Stomach (tissue), 9 donors: ENCODE measurements around the gene RGS7. TPM values are rescaled to one million over a fixed set of nuclear protein-coding genes. Genes with fewer than 3 reads are reported as not detected.

Experiments used
- DNase-seq, 2 donors: peaks; one replicate each; pipeline versions ENCODE4 v3.0.0 to v3.0.0-alpha.2; 2013 to 2019
- H3K27ac ChIP-seq, 5 donors: fragments of 200-600 bp in 4 of 5; sonication (generic) in 4 of 5; one replicate each; pipeline ENCODE4 v1.5.1; 2013 to 2019; ENCODE audit warnings: mild to moderate bottlenecking in 1 of 5, moderate library complexity in 1 of 5
- H3K27me3 ChIP-seq, 3 donors: fragments of 200-600 bp; sonication (generic); one replicate each; pipeline ENCODE4 v1.5.1; 2017 to 2019; ENCODE audit warnings: mixed run types in 1 of 3
- H3K36me3 ChIP-seq, 4 donors: fragments of 200-600 bp; sonication (generic); 1 replicate in 3 of 4; 2 replicates in 1 of 4; pipeline ENCODE4 v1.5.1; 2016 to 2019
- H3K4me1 ChIP-seq, 4 donors: fragments of 200-600 bp; sonication (generic); one replicate each; pipeline ENCODE4 v1.5.1; 2016 to 2019
- H3K4me3 ChIP-seq, 4 donors: fragments of 200-600 bp; sonication (generic) in 3 of 4; one replicate each; pipeline ENCODE4 v1.5.1; 2016 to 2019; ENCODE audit warnings: mild to moderate bottlenecking in 1 of 4
- H3K9me3 ChIP-seq, 4 donors: fragments of 200-600 bp; sonication (generic); one replicate each; pipeline ENCODE4 v1.5.1; 2016 to 2019
- CTCF ChIP-seq, 7 experiments: fragments of 450-650 bp in 4 of 7; fragments of 200-600 bp in 3 of 7; sonication (generic) in 3 of 7; IDR thresholded peaks; one replicate each; pipeline ENCODE4 v1.5.1; 2016 to 2019; ENCODE audit warnings: antibody characterized with exemption in 7 of 7, control low read depth in 2 of 7, mild to moderate bottlenecking in 1 of 7
- EP300 ChIP-seq: sonication (generic); formaldehyde crosslinking; IDR thresholded peaks from one replicate; pipeline ENCODE4 v1.6.1; 2017; ENCODE audit warnings: antibody characterized with exemption
- POLR2A ChIP-seq, 4 donors: fragments of 450-650 bp; IDR thresholded peaks; one replicate each; pipeline ENCODE4 v1.6.1; 2016; ENCODE audit warnings: antibody characterized with exemption in 4 of 4, control low read depth in 2 of 4, mild to moderate bottlenecking in 1 of 4, moderate library complexity in 1 of 4
- POLR2AphosphoS5 ChIP-seq, 3 donors: sonication (generic); formaldehyde crosslinking; IDR thresholded peaks; one replicate each; pipeline ENCODE4 v1.6.1; 2016; ENCODE audit warnings: antibody characterized with exemption in 3 of 3
- WGBS, 5 donors: extraction: QIAGEN DNeasy Blood & Tissue Kit in 3 of 5; methylation state at CpG; one replicate each; pipeline versions ENCODE4 v1.1.5 to v1.1.7; 2013 to 2018; 5-methylcytosine and 5-hydroxymethylcytosine counted together
- intact Hi-C: fragments of 100-400 bp; cut with DNase I; formaldehyde crosslinking; loops from one replicate; pipeline ENCODE4 v1.15.1; 2023; ENCODE audit warnings: low total_unique reads
- polyA plus RNA-seq, 3 donors: library from polyadenylated mRNA; stranded (reverse); fragments of 200-250 nt; gene quantifications; one replicate each; pipeline ENCODE4 v1.2.3, GENCODE V29; 2013
- total RNA-seq, 5 donors: library from RNA; depleted of rRNA; stranded (reverse); fragments of >200 nt; gene quantifications; one replicate each; pipeline versions ENCODE4 v1.1.0 to v1.2.3, GENCODE V29; 2014 to 2016
- donor health status: healthy with polysubstance abuse.
- donor health status: Bipolar disorder and iron deficiency.
- donor health status: healthy.

RGS7 gene
- total and polyA plus RNA-seq, 8 donors = 0.23 to 2.9 (median 1.9) TPM; not detected in 2

- H3K27me3 ChIP-seq = no peaks in the 10 kb centered on the region
- 81 to 88% (median 87%) methylated on average over 3 of the region's 3 CpGs for WGBS, 5 donors
- no peaks in the 10 kb centered on the region for H3K4me1 ChIP-seq
- DNase-seq = no peak
- no peak overlapping the region for H3K27ac ChIP-seq
- intact Hi-C loops = no loop called here
- no peak overlapping the region for H3K4me3 ChIP-seq
- H3K9me3 ChIP-seq = no peaks in the 10 kb centered on the region
- TF ChIP-seq POLR2A (IDR thresholded peaks at IDR 0.05) (no peak), EP300 (no peak), POLR2AphosphoS5 (IDR thresholded peaks at IDR 0.05) (no peak)
- no peaks in the 10 kb centered on the region for H3K36me3 ChIP-seq
These were observed 295.9 kb downstream of the RGS7 start for GRCh38 chr1:241061062-241061461.

DNA sequence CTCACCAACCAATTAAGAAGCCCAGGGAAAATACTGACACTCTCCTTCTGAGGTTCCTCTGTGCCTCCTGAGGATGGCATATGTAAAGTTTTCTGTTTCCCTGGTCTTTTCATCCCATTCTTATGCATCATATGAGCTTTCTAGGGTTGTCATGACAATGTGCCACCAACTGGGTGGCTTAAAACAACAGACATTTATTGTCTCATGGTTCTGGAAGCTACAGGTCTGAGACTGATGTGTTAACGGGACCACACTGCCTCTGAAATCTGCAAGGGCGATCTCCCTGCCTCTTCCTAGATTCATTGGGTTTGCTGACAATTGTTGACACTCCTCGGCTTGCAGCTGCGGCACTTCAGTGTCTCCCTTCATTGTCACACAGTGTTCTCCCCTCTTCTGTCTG, 308.4 kb downstream of the RGS7 start:
- Histone ChIP-seq H3K27ac (no peak overlapping the region), H3K4me3 (no peak overlapping the region), H3K27me3 (no peaks in the 10 kb centered on the region), H3K36me3 (no peaks in the 10 kb centered on the region), H3K4me1 (no peaks in the 10 kb centered on the region), H3K9me3 (no peaks in the 10 kb centered on the region)
- intact Hi-C loops = no loop called here
- WGBS, 5 donors = 73 to 84% (median 74%) methylated on average over 4 of the region's 4 CpGs
- no peak for DNase-seq
- TF ChIP-seq CTCF (IDR thresholded peaks at IDR 0.05) (no peak), POLR2A (IDR thresholded peaks at IDR 0.05) (no peak), POLR2AphosphoS5 (IDR thresholded peaks at IDR 0.05) (no peak), EP300 (no peak)

GRCh38 chr1:241045659-241046058, 311.3 kb downstream of the RGS7 start:
- Histone ChIP-seq H3K27me3 (no peaks in the 10 kb centered on the region), H3K36me3 (no peaks in the 10 kb centered on the region), H3K4me1 (no peaks in the 10 kb centered on the region), H3K4me3 (no peak overlapping the region), H3K27ac (no peak overlapping the region), H3K9me3 (no peaks in the 10 kb centered on the region)
- no peak for DNase-seq
- WGBS, 5 donors = 79 to 100% (median 92%) methylated on average over 2 of the region's 2 CpGs
- TF ChIP-seq CTCF (IDR thresholded peaks at IDR 0.05) = no peak
- no peak for TF ChIP-seq POLR2A (IDR thresholded peaks at IDR 0.05)
- TF ChIP-seq POLR2AphosphoS5 (IDR thresholded peaks at IDR 0.05) = no peak
- TF ChIP-seq EP300 = no peak
- intact Hi-C loops = no loop called here

DNA sequence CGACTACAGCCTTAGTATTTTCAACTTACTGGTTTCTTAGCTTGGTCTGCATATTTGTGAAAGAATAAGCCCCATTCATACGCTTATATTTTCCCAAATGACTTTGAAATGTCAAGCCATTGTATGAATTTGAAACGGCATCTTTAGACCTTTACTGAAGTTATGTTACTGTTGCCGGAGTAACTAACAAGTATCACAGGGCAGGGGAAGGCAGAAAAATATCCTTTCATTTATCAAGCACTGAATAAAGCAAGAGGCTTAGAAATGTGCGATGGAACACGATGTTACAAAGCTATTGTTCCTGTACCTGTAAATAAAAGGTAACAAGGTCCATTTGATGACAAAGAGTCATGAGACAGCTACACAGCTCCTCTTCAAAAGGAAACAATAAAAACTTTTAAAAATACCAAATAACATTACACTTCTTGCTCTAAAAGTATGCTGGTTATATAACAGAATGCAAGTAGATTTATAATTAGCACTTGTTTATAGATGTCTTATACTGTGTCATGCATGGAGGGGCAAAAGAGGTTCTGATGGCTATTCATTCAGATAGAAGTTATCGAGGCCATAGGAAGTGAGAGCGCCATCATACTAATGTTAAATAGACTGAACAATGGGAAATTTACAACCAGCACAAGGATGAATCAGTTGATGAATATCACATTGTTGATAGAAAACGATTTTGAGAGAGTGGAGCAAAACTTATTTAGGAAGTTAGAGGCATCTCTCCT, 322.6 kb downstream of the RGS7 start:
- H3K36me3 ChIP-seq = no peaks in the 10 kb centered on the region
- H3K4me3 ChIP-seq = no peak overlapping the region
- no peak overlapping the region for H3K27ac ChIP-seq
- DNase-seq = no peak
- TF ChIP-seq POLR2A (IDR thresholded peaks at IDR 0.05) = no peak
- no peak for TF ChIP-seq EP300
- no peak for TF ChIP-seq POLR2AphosphoS5 (IDR thresholded peaks at IDR 0.05)
- no peak for TF ChIP-seq CTCF (IDR thresholded peaks at IDR 0.05)
- no peaks in the 10 kb centered on the region for H3K9me3 ChIP-seq
- intact Hi-C loops = no loop called here
- no peaks in the 10 kb centered on the region for H3K27me3 ChIP-seq
- 61 to 88% (median 75%) methylated on average over 9 of the region's 9 CpGs for WGBS, 5 donors
- H3K4me1 ChIP-seq = no peaks in the 10 kb centered on the region

GRCh38 chr1:241024834-241025233, 332.2 kb downstream of the RGS7 start:
- Histone ChIP-seq H3K36me3 (no peaks in the 10 kb centered on the region), H3K9me3 (no peaks in the 10 kb centered on the region), H3K4me1 (no peaks in the 10 kb centered on the region), H3K27me3 (no peaks in the 10 kb centered on the region), H3K4me3 (no peak overlapping the region), H3K27ac (no peak overlapping the region)
- WGBS, 5 donors = 15 to 88% (median 57%) methylated on average over 3 of the region's 3 CpGs
- no peak for DNase-seq
- intact Hi-C loops = no loop called here
- TF ChIP-seq POLR2AphosphoS5 (IDR thresholded peaks at IDR 0.05) = no peak
- TF ChIP-seq CTCF (IDR thresholded peaks at IDR 0.05) = no peak
- no peak for TF ChIP-seq EP300
- no peak for TF ChIP-seq POLR2A (IDR thresholded peaks at IDR 0.05)
